WTC11 (cell line): Measurements from ENCODE around the gene CLVS2.

Experiments
- AFF4 ChIP-seq: sonication (generic); formaldehyde crosslinking; IDR thresholded peaks from 2 replicates; pipeline ENCODE4 v1.8.1; 2023; ENCODE audit warnings: mild to moderate bottlenecking, missing genetic modification reagents, borderline replicate concordance
- CTCF ChIP-seq: fragments of 200-600 bp; IDR thresholded peaks from 2 replicates; pipeline ENCODE4 v1.8.0; 2022; ENCODE audit warnings: antibody characterized with exemption
- GABPB1 ChIP-seq: sonication (generic); formaldehyde crosslinking; IDR thresholded peaks from 2 replicates; pipeline ENCODE4 v1.8.1; 2023; ENCODE audit warnings: mild to moderate bottlenecking, missing genetic modification reagents
- IRF2 ChIP-seq: sonication (generic); formaldehyde crosslinking; IDR thresholded peaks from 2 replicates; pipeline ENCODE4 v1.8.0; 2022; ENCODE audit warnings: low read depth, missing genetic modification reagents, borderline replicate concordance
- JUN ChIP-seq: sonication (generic); formaldehyde crosslinking; IDR thresholded peaks from 2 replicates; pipeline ENCODE4 v1.8.0; 2023; ENCODE audit warnings: mild to moderate bottlenecking, missing genetic modification reagents
- NFYB ChIP-seq: sonication (generic); formaldehyde crosslinking; conservative IDR thresholded peaks from 2 replicates; pipeline ENCODE4 v1.8.0; 2022; ENCODE audit warnings: low read depth, missing genetic modification reagents
- NR1H2 ChIP-seq: sonication (generic); formaldehyde crosslinking; IDR thresholded peaks from 2 replicates; pipeline ENCODE4 v1.9.0; 2021; ENCODE audit warnings: mild to moderate bottlenecking, moderate library complexity, missing genetic modification reagents
- SMAD4 ChIP-seq: sonication (generic); formaldehyde crosslinking; IDR thresholded peaks from 2 replicates; pipeline ENCODE4 v1.8.0; 2022; ENCODE audit warnings: mild to moderate bottlenecking, missing genetic modification reagents
- TEAD4 ChIP-seq: sonication (generic); formaldehyde crosslinking; IDR thresholded peaks from 2 replicates; pipeline ENCODE4 v1.8.0; 2022; ENCODE audit warnings: mild to moderate bottlenecking, missing genetic modification reagents
- USF1 ChIP-seq: sonication (generic); formaldehyde crosslinking; IDR thresholded peaks from 2 replicates; pipeline ENCODE4 v1.8.0; 2022; ENCODE audit warnings: mild to moderate bottlenecking, missing genetic modification reagents
- ZNF121 ChIP-seq: sonication (generic); formaldehyde crosslinking; IDR thresholded peaks from 2 replicates; pipeline ENCODE4 v1.8.0; 2023; ENCODE audit warnings: missing genetic modification reagents
- ZNF138 ChIP-seq: sonication (generic); formaldehyde crosslinking; conservative IDR thresholded peaks from 2 replicates; pipeline ENCODE4 v1.8.1; 2022; ENCODE audit warnings: mild to moderate bottlenecking, moderate library complexity, missing genetic modification reagents
- ZNF232 ChIP-seq: sonication (generic); formaldehyde crosslinking; IDR thresholded peaks from 2 replicates; pipeline ENCODE4 v1.8.0; 2022; ENCODE audit warnings: mild to moderate bottlenecking, missing genetic modification reagents

GRCh38 chr6:122953766-122954165 is 42.3 kb upstream of the CLVS2 start:
- TF ChIP-seq NR1H2 (CRISPR knock-in tag) (no peak), CTCF (no peak), NFYB (CRISPR knock-in tag) (no peak), SMAD4 (CRISPR knock-in tag) (no peak), JUN (CRISPR knock-in tag) (no peak), ZNF121 (CRISPR knock-in tag) (no peak), AFF4 (CRISPR knock-in tag) (no peak), GABPB1 (CRISPR knock-in tag) (no peak), ZNF232 (CRISPR knock-in tag) (no peak), TEAD4 (no peak), USF1 (no peak), ZNF138 (no peak), IRF2 (CRISPR knock-in tag) (no peak)
